ENCODE measurements around the gene ARSG.

DNA sequence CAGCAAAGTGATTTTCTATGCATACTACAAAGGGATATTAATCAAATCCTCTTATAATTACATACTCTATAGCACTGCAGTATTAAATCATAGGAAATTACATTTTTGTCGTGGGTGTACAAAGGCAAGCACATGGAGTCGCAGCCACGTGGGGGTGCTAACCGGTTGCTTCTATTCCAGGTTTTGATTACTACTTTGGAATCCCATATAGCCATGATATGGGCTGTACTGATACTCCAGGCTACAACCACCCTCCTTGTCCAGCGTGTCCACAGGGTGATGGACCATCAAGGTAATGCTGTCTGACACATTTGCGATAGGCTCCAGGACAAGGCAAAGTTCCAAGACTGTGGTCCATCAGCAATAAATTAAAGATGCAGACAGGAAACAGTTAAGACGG is 60.1 kb downstream of the ARSG start:
- no peak for TF ChIP-seq EZH2 (IDR thresholded peaks at IDR 0.05; ENCODE audit: borderline replicate concordance, insufficient read depth, low read length, poor library complexity, severe bottlenecking)
- TF ChIP-seq, protein P1, sequence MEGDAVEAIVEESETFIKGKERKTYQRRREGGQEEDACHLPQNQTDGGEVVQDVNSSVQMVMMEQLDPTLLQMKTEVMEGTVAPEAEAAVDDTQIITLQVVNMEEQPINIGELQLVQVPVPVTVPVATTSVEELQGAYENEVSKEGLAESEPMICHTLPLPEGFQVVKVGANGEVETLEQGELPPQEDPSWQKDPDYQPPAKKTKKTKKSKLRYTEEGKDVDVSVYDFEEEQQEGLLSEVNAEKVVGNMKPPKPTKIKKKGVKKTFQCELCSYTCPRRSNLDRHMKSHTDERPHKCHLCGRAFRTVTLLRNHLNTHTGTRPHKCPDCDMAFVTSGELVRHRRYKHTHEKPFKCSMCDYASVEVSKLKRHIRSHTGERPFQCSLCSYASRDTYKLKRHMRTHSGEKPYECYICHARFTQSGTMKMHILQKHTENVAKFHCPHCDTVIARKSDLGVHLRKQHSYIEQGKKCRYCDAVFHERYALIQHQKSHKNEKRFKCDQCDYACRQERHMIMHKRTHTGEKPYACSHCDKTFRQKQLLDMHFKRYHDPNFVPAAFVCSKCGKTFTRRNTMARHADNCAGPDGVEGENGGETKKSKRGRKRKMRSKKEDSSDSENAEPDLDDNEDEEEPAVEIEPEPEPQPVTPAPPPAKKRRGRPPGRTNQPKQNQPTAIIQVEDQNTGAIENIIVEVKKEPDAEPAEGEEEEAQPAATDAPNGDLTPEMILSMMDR (IDR thresholded peaks at IDR 0.05; ENCODE audit: poor library complexity, severe bottlenecking) = no peak
- TF ChIP-seq, protein P2, sequence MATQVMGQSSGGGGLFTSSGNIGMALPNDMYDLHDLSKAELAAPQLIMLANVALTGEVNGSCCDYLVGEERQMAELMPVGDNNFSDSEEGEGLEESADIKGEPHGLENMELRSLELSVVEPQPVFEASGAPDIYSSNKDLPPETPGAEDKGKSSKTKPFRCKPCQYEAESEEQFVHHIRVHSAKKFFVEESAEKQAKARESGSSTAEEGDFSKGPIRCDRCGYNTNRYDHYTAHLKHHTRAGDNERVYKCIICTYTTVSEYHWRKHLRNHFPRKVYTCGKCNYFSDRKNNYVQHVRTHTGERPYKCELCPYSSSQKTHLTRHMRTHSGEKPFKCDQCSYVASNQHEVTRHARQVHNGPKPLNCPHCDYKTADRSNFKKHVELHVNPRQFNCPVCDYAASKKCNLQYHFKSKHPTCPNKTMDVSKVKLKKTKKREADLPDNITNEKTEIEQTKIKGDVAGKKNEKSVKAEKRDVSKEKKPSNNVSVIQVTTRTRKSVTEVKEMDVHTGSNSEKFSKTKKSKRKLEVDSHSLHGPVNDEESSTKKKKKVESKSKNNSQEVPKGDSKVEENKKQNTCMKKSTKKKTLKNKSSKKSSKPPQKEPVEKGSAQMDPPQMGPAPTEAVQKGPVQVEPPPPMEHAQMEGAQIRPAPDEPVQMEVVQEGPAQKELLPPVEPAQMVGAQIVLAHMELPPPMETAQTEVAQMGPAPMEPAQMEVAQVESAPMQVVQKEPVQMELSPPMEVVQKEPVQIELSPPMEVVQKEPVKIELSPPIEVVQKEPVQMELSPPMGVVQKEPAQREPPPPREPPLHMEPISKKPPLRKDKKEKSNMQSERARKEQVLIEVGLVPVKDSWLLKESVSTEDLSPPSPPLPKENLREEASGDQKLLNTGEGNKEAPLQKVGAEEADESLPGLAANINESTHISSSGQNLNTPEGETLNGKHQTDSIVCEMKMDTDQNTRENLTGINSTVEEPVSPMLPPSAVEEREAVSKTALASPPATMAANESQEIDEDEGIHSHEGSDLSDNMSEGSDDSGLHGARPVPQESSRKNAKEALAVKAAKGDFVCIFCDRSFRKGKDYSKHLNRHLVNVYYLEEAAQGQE (IDR thresholded peaks at IDR 0.05; ENCODE audit: borderline replicate concordance) = no peak
- no peak for TF ChIP-seq RAD21 (conservative IDR thresholded peaks at IDR 0.05)
- TF ChIP-seq EP300 (conservative IDR thresholded peaks at IDR 0.05; ENCODE audit: poor library complexity, severe bottlenecking) = no peak
- TF ChIP-seq SMC3 (conservative IDR thresholded peaks at IDR 0.05; ENCODE audit: poor library complexity) = no peak
